Measurements from ENCODE around the gene CDC27.
"Not testable (repeated sequence)": the region's sequence is repeated elsewhere in the genome, so short reads cannot be mapped to it uniquely, and the experiment has no call there.

Gene CDC27

GRCh38 chr17:47218896-47219430, 29.9 kb upstream of the CDC27 start:
- no peak for FAIRE-seq

GRCh38 chr17:47217279-47217678, 28.2 kb upstream of the CDC27 start:
- FAIRE-seq, result not testable (repeated sequence)

- FAIRE-seq, result not testable (repeated sequence)
Measured at GRCh38 chr17:47216821-47217220, 27.7 kb upstream of the CDC27 start.

- no peak for FAIRE-seq
Measured at GRCh38 chr17:47214931-47215330, 25.8 kb upstream of the CDC27 start.

GRCh38 chr17:47213540-47213939, 24.4 kb upstream of the CDC27 start:
- no peak for FAIRE-seq

- FAIRE-seq, result no peak
Measured at GRCh38 chr17:47212458-47212857, 23.4 kb upstream of the CDC27 start.

- FAIRE-seq, result no peak
Measured at GRCh38 chr17:47210779-47211178, 21.7 kb upstream of the CDC27 start.

- no peak for FAIRE-seq
Measured at GRCh38 chr17:47210105-47210504, 21.0 kb upstream of the CDC27 start.

GRCh38 chr17:47209499-47209898, 20.4 kb upstream of the CDC27 start:
- no peak for FAIRE-seq

- FAIRE-seq, result no peak
Measured at GRCh38 chr17:47208744-47209488, 19.8 kb upstream of the CDC27 start, which contains the start of gene MYL4. Gene MYL4 (plus strand): TSS chr17:47209348. CDS start chr17:47209423, 75 bp downstream.

GRCh38 chr17:47207143-47208067, 18.3 kb upstream of the CDC27 start:
- no peak for FAIRE-seq

- no peak for FAIRE-seq
Measured at GRCh38 chr17:47205419-47205963, 16.4 kb upstream of the CDC27 start.

- no peak for FAIRE-seq
Measured at GRCh38 chr17:47204722-47205418, 15.8 kb upstream of the CDC27 start.

- no peak for FAIRE-seq
Measured at GRCh38 chr17:47203984-47204721, 15.1 kb upstream of the CDC27 start.

GRCh38 chr17:47201166-47201565, 12.1 kb upstream of the CDC27 start:
- FAIRE-seq, result no peak

- no peak for FAIRE-seq
Measured at GRCh38 chr17:47200325-47200664, 11.2 kb upstream of the CDC27 start.

- no peak for FAIRE-seq
Measured at GRCh38 chr17:47199627-47200324, 10.7 kb upstream of the CDC27 start.

- FAIRE-seq, result no peak
Measured at GRCh38 chr17:47197821-47198220, 8.7 kb upstream of the CDC27 start.

- no peak for FAIRE-seq
Measured at GRCh38 chr17:47193931-47194511, 4.9 kb upstream of the CDC27 start.

- no peak for FAIRE-seq
Measured at GRCh38 chr17:47192554-47192953, 3.5 kb upstream of the CDC27 start.

GRCh38 chr17:47190770-47191169, 1.7 kb upstream of the CDC27 start:
- no peak for FAIRE-seq
